Measurements from ENCODE around the gene LIAS. TPM values are rescaled to one million over a fixed set of nuclear protein-coding genes. Genes with fewer than 3 reads are reported as not detected.

The LIAS gene
- total RNA-seq, 1 donor from 2014 or later = 10.9 TPM

- TF ChIP-seq CTCF (conservative IDR thresholded peaks at IDR 0.05; ENCODE audit: low read depth, low read length) = no peak
- DNase-seq (ENCODE audit: low read depth) = no peak
- no peak overlapping the region for H3K4me3 ChIP-seq (ENCODE audit: low read depth, low read length)
Measured at GRCh38 chr4:39516407-39516966, 57.6 kb downstream of the LIAS start.

DNA sequence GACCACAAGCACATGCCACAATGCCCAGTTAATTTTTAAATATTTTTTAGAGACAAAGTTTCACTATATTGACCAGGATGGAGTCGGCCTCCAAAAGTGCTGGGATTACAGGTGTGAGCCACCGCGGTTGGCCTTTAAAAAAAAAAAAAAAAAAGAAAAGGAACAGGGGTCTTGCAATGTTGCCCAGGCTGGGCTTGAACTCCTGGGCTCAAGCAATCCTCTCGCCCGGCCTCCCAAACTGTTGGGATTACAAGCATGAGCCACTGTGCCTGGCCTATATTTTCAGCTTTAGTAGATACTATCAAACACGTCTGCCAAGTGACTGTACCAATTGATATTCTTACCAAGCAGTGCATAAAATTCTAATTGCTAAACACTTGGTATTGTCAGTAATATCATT lies 59.6 kb downstream of the LIAS start:
- no peak overlapping the region for H3K4me3 ChIP-seq (ENCODE audit: low read depth, low read length)
- DNase-seq (ENCODE audit: low read depth) = no peak
- no peak for TF ChIP-seq CTCF (conservative IDR thresholded peaks at IDR 0.05; ENCODE audit: low read depth, low read length)

GRCh38 chr4:39521253-39521919 lies 62.5 kb downstream of the LIAS start:
- no peak for DNase-seq (ENCODE audit: low read depth)
- no peak overlapping the region for H3K4me3 ChIP-seq (ENCODE audit: low read depth, low read length)
- TF ChIP-seq CTCF (conservative IDR thresholded peaks at IDR 0.05; ENCODE audit: low read depth, low read length) = no peak

GRCh38 chr4:39522068-39522467 lies 63.2 kb downstream of the LIAS start:
- no peak for TF ChIP-seq CTCF (conservative IDR thresholded peaks at IDR 0.05; ENCODE audit: low read depth, low read length)
- no peak overlapping the region for H3K4me3 ChIP-seq (ENCODE audit: low read depth, low read length)
- DNase-seq (ENCODE audit: low read depth) = no peak

- DNase-seq (ENCODE audit: low read depth) = no peak
- H3K4me3 ChIP-seq (ENCODE audit: low read depth, low read length) = peak overlapping the region; percentile 19
- no peak for TF ChIP-seq CTCF (conservative IDR thresholded peaks at IDR 0.05; ENCODE audit: low read depth, low read length)
Measured at GRCh38 chr4:39524161-39524957, 65.5 kb downstream of the LIAS start.

DNA sequence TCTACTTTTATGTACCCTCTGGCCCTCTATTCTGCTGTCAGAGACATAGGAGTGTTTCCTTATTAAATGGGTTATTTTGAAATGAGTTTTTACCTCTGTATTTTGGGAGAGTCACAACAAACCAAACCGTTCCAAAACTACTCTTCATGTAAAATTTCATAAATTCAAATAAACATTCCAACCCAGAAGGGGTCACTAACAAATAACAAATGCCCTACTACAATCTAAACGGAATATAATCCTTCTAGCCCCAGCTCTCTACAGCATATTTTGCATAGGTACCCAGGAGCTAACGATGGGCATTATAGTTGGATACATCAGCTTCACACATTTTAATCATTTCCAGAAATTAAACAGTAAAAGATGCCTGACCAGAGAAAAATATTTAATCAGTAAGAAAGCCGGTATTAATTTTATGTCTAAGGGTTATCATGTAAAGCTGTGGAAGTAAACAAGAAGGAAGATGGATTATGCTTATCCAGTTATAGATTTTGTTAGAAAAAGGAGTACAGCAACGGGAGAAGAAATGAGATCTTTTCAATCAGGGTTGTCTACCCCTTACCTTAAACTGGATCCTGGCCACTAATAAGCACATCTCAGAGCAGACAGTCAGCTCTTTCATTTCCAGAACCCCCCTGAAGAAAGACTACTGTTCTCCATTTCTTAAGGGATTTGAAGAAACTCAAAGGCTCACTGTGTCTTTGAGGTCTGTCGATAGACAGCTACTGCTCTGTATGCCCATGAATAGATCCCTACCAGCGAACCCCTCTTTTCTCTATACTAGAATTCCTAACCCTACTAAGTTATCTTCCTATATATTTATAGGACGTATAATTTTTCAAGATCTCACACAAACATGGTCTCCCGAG lies 67.2 kb downstream of the LIAS start:
- DNase-seq (ENCODE audit: low read depth) = no peak
- TF ChIP-seq CTCF (conservative IDR thresholded peaks at IDR 0.05; ENCODE audit: low read depth, low read length) = no peak
- H3K4me3 ChIP-seq (ENCODE audit: low read depth, low read length) = peak overlapping the region; percentile 81

Measured in epithelial cell of proximal tubule (primary cell).